Transverse colon (tissue), 4 donors: ENCODE results near the gene SIRT2. TPM values are rescaled to one million over a fixed set of nuclear protein-coding genes. Genes with fewer than 3 reads are reported as not detected.

ENCODE experiments used
- DNase-seq: peaks from one replicate; pipeline ENCODE4 v3.0.0-alpha.2; 2019
- H3K27ac ChIP-seq, 4 donors: fragments of 200-600 bp; sonication (generic); 2 replicates each; pipeline ENCODE4 v1.5.1; 2016 to 2018; ENCODE audit warnings: inconsistent platforms in 4 of 4
- H3K27me3 ChIP-seq: fragments of 200-600 bp; sonication (generic); 2 replicates; pipeline ENCODE4 v1.5.1; 2017; ENCODE audit warnings: inconsistent platforms
- H3K36me3 ChIP-seq, 4 donors: fragments of 200-600 bp; sonication (generic); 2 replicates each; pipeline ENCODE4 v1.5.1; 2017 to 2019; ENCODE audit warnings: inconsistent platforms in 4 of 4
- H3K4me1 ChIP-seq, 4 donors: fragments of 200-600 bp; sonication (generic); 2 replicates each; pipeline ENCODE4 v1.5.1; 2017 to 2020; ENCODE audit warnings: inconsistent platforms in 4 of 4
- H3K4me3 ChIP-seq, 4 donors: fragments of 200-600 bp; sonication (generic); 1 replicate in 1 of 4; 2 replicates in 3 of 4; pipeline versions ENCODE4 v1.5.1 to v1.6.1; 2017 to 2019; ENCODE audit warnings: inconsistent platforms in 4 of 4
- H3K9me3 ChIP-seq, 2 donors: fragments of 200-600 bp; sonication (generic); 2 replicates each; pipeline ENCODE4 v1.5.1; 2017 to 2019; ENCODE audit warnings: inconsistent platforms in 2 of 2
- CTCF ChIP-seq, 5 experiments: fragments of 200-600 bp in 3 of 5; fragments of 450-650 bp in 2 of 5; sonication (generic) in 3 of 5; IDR thresholded peaks; 1 replicate in 2 of 5; 2 replicates in 3 of 5; pipeline ENCODE4 v1.5.1; 2016 to 2017; ENCODE audit warnings: antibody characterized with exemption in 5 of 5, inconsistent platforms in 3 of 5, mild to moderate bottlenecking in 2 of 5, moderate library complexity in 1 of 5
- EP300 ChIP-seq: sonication (generic); formaldehyde crosslinking; IDR thresholded peaks from one replicate; pipeline ENCODE4 v1.6.1; 2017; ENCODE audit warnings: antibody characterized with exemption, low read depth
- POLR2A ChIP-seq: fragments of 450-650 bp; IDR thresholded peaks from one replicate; pipeline ENCODE4 v1.6.1; 2016; ENCODE audit warnings: antibody characterized with exemption, mild to moderate bottlenecking, moderate library complexity
- POLR2AphosphoS5 ChIP-seq, 3 donors: sonication (generic); formaldehyde crosslinking; IDR thresholded peaks; one replicate each; pipeline ENCODE4 v1.6.1; 2016; ENCODE audit warnings: antibody characterized with exemption in 3 of 3
- WGBS, 2 donors: methylation state at CpG; one replicate each; pipeline ENCODE4 v1.1.5; 2018; ENCODE audit warnings: low coverage in 1 of 2; 5-methylcytosine and 5-hydroxymethylcytosine counted together
- in situ Hi-C, 4 donors: fragments of 200-750 bp; cut with MboI; loops; one replicate each; pipeline versions ENCODE4 v1.15.0 to v1.15.1; 2017; ENCODE audit warnings: low sequenced_read_pairs in 3 of 4, low pct_ligation_motif_present in 1 of 4, low pct_unique_long_range_greater_than_20kb in 1 of 4
- intact Hi-C: fragments of 100-400 bp; cut with DNase I; formaldehyde crosslinking; loops from one replicate; pipeline ENCODE4 v1.15.1; 2023; ENCODE audit warnings: low total_unique reads
- total RNA-seq, 4 donors: library from RNA; depleted of rRNA; stranded (reverse); fragments of >200 nt; gene quantifications; one replicate each; pipeline ENCODE4 v1.1.0, GENCODE V29; 2016

Gene SIRT2
- total RNA-seq, 4 donors from 2014 or later, result 56.3 to 128 (median 64.2) TPM

- WGBS, 2 donors, result 76 to 88% methylated on average over 1 to 12 of the region's 12 CpGs
- intact Hi-C loops, result no loop called here
- no peak overlapping the region for H3K27ac ChIP-seq
- peaks cover 17% of the 10 kb centered on the region for H3K27me3 ChIP-seq
- DNase-seq, result no peak
- no peak overlapping the region for H3K4me3 ChIP-seq
- no peaks in the 10 kb centered on the region for H3K4me1 ChIP-seq
- no peak for TF ChIP-seq CTCF (IDR thresholded peaks at IDR 0.05)
- no peak for TF ChIP-seq EP300
- TF ChIP-seq POLR2A, result no peak
- TF ChIP-seq POLR2AphosphoS5 (IDR thresholded peaks at IDR 0.05), result no peak
- peaks cover 0 to 2% (median 0%) of the 10 kb centered on the region in 4 donors for H3K36me3 ChIP-seq
- no peaks in the 10 kb centered on the region for H3K9me3 ChIP-seq
- in situ Hi-C loops, result no loop called here
Measured at GRCh38 chr19:38912600-38913514, 13.4 kb upstream of the SIRT2 start.

DNA sequence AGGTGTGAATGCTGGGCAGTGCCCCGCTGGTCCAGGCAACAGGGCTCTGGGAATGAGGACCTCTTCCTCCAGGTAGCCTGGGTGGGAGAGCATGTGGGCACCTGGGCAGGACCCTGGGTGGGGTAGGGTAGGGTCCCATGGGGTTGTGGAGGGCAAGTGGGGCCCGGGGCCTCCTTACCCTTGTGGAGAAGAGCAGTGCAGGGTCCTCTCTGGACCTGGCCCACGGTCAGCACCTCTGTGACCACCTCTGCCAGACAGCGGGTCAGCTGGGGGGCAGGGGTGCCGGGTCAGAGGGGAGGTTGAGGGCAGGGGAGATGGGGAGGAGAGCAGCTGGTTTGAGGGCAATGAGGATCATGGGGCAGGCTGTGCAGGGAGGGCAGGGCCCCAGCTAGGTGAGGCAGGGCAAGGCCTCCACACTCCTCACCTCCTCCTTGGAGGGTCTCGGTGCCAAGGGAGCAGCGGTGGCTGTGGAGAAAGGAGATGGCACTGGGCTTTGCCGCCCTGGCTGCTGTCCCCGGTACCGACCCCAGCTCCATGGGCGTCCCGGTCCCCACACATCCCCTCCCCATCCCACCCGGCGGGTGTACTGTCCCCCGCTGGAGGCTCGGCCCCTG is 12.1 kb upstream of the SIRT2 start:
- WGBS, 2 donors, result 83% methylated on average over 5 of the region's 16 CpGs; no CpG with 5 or more reads in 1 of the 2 donors
- no peak for DNase-seq
- Histone ChIP-seq H3K36me3 (peaks cover 0 to 15% (median 3%) of the 10 kb centered on the region in 4 donors), H3K4me3 (no peak overlapping the region), H3K4me1 (no peaks in the 10 kb centered on the region), H3K27ac (no peak overlapping the region), H3K9me3 (no peaks in the 10 kb centered on the region), H3K27me3 (peaks cover 17% of the 10 kb centered on the region)
- intact Hi-C loops, result no loop called here
- in situ Hi-C loops, result no loop called here
- TF ChIP-seq EP300, result no peak
- no peak for TF ChIP-seq CTCF (IDR thresholded peaks at IDR 0.05)
- TF ChIP-seq POLR2AphosphoS5 (IDR thresholded peaks at IDR 0.05), result no peak

GRCh38 chr19:38910488-38910887 is 11.1 kb upstream of the SIRT2 start:
- WGBS, 2 donors, result 96 to 100% methylated on average over 1 to 12 of the region's 12 CpGs
- DNase-seq, result no peak
- Histone ChIP-seq H3K9me3 (no peaks in the 10 kb centered on the region), H3K27me3 (peaks cover 17% of the 10 kb centered on the region), H3K4me3 (no peak overlapping the region), H3K4me1 (no peaks in the 10 kb centered on the region), H3K27ac (no peak overlapping the region), H3K36me3 (peaks cover 0 to 17% (median 5%) of the 10 kb centered on the region in 4 donors)
- TF ChIP-seq EP300, result no peak
- TF ChIP-seq POLR2A, result no peak
- no peak for TF ChIP-seq POLR2AphosphoS5 (IDR thresholded peaks at IDR 0.05)
- TF ChIP-seq CTCF (IDR thresholded peaks at IDR 0.05), result no peak
- intact Hi-C loops (no loop called here), in situ Hi-C loops (no loop called here)

- H3K36me3 ChIP-seq, result peaks cover 0 to 23% (median 6%) of the 10 kb centered on the region in 4 donors
- WGBS, 2 donors, result 80% methylated on average over 2 to 10 of the region's 10 CpGs
- no peaks in the 10 kb centered on the region for H3K9me3 ChIP-seq
- no peak overlapping the region for H3K4me3 ChIP-seq
- no peak for DNase-seq
- no peak overlapping the region for H3K27ac ChIP-seq
- intact Hi-C loops, result no loop called here
- H3K27me3 ChIP-seq, result peaks cover 17% of the 10 kb centered on the region
- no peaks in the 10 kb centered on the region for H3K4me1 ChIP-seq
- no peak for TF ChIP-seq POLR2AphosphoS5 (IDR thresholded peaks at IDR 0.05)
- no peak for TF ChIP-seq CTCF (IDR thresholded peaks at IDR 0.05)
- TF ChIP-seq EP300, result no peak
- TF ChIP-seq POLR2A, result no peak
- in situ Hi-C loops, result no loop called here
Measured at GRCh38 chr19:38908911-38909310, 9.5 kb upstream of the SIRT2 start.
